Activated CD8-positive, alpha-beta memory T cell treated with anti-CD3 and anti-CD28 coated beads, Interleukin-2, amount 50 U/mL, for 48 hours (primary cell): ENCODE data around the gene LGALS9.
"Not testable (repeated sequence)": the region's sequence is repeated elsewhere in the genome, so short reads cannot be mapped to it uniquely, and the experiment has no call there.

ENCODE experiments used
- DNase-seq: peaks from one replicate; pipeline ENCODE4 v3.0.0-alpha.2; 2020

Gene LGALS9

GRCh38 chr17:27603880-27604794 is 26.9 kb upstream of the LGALS9 start:
- no peak for DNase-seq

GRCh38 chr17:27605409-27605808 is 25.6 kb upstream of the LGALS9 start:
- DNase-seq: no peak

GRCh38 chr17:27607521-27608091 is 23.4 kb upstream of the LGALS9 start:
- no peak for DNase-seq

GRCh38 chr17:27608328-27609230 is 22.4 kb upstream of the LGALS9 start:
- no peak for DNase-seq

GRCh38 chr17:27609611-27610303 is 21.2 kb upstream of the LGALS9 start:
- no peak for DNase-seq

- DNase-seq: no peak
These were observed 20.7 kb upstream of the LGALS9 start for GRCh38 chr17:27610304-27610677.

- DNase-seq: no peak
These were observed 18.7 kb upstream of the LGALS9 start for GRCh38 chr17:27612160-27612770.

GRCh38 chr17:27613433-27613832 is 17.6 kb upstream of the LGALS9 start:
- DNase-seq: no peak

GRCh38 chr17:27615121-27615520 is 15.9 kb upstream of the LGALS9 start:
- no peak for DNase-seq

- no peak for DNase-seq
These were observed 14.6 kb upstream of the LGALS9 start for GRCh38 chr17:27616414-27616813.

GRCh38 chr17:27618417-27618816 is 12.6 kb upstream of the LGALS9 start:
- DNase-seq: no peak

GRCh38 chr17:27620721-27621120 is 10.3 kb upstream of the LGALS9 start:
- no peak for DNase-seq

- DNase-seq: no peak
These were observed 9.5 kb upstream of the LGALS9 start for GRCh38 chr17:27621536-27621935.

GRCh38 chr17:27621942-27622559 is 8.9 kb upstream of the LGALS9 start:
- DNase-seq: no peak

- DNase-seq: no peak
These were observed 8.0 kb upstream of the LGALS9 start for GRCh38 chr17:27622986-27623385.

- no peak for DNase-seq
These were observed 7.4 kb upstream of the LGALS9 start for GRCh38 chr17:27623614-27624013.

GRCh38 chr17:27624539-27624938 is 6.4 kb upstream of the LGALS9 start:
- no peak for DNase-seq

GRCh38 chr17:27625856-27626255 is 5.1 kb upstream of the LGALS9 start:
- no peak for DNase-seq

GRCh38 chr17:27627514-27627913 is 3.5 kb upstream of the LGALS9 start:
- DNase-seq: no peak

GRCh38 chr17:27628376-27628775 is 2.6 kb upstream of the LGALS9 start:
- DNase-seq: no peak

GRCh38 chr17:27629260-27629659 is 1.7 kb upstream of the LGALS9 start:
- DNase-seq: not testable (repeated sequence)

- no peak for DNase-seq
These were observed 398 bp downstream of the LGALS9 start for GRCh38 chr17:27631411-27631760.
